Limb (tissue), 2 donors: ENCODE results near the gene SAMM50.

Experiments used
- DNase-seq, 2 donors: peaks; one replicate each; pipeline ENCODE4 v3.0.0-alpha.2; 2016; ENCODE audit errors: extremely low spot score in 2 of 2

Gene SAMM50

GRCh38 chr22:43945632-43946383 is 9.4 kb upstream of the SAMM50 start:
- DNase-seq, result peak; percentile 4 to 66

DNA sequence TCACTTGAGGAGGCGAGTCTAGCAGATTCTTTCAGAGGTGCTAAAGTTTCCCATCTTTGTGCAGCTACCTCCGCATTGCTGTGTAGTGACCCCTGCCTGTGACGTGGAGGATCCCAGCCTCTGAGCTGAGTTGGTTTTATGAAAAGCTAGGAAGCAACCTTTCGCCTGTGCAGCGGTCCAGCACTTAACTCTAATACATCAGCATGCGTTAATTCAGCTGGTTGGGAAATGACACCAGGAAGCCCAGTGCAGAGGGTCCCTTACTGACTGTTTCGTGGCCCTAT is 8.9 kb upstream of the SAMM50 start:
- DNase-seq, result no peak

- DNase-seq, result no peak
Observed at GRCh38 chr22:43948836-43949406, 6.3 kb upstream of the SAMM50 start.

DNA sequence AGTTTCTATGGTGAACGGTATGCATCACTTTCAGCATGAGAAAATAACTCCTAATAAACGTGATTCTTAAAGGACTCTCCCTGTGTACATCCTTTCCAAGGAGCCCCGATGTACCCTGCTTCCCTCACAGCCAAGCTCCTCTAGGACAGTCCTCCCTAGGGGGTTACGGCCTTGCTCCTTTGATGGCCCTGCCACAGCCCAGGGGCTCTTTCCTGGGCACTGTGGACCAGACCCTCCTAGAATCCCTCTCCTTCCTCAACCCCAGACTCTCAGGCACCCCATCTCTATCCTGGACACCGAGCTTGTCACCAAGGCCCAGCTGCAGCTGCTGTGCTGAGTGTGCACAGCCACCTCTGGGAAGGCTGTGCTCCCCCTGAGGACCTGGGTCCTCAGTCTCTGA is 3.9 kb upstream of the SAMM50 start:
- DNase-seq, result no peak

GRCh38 chr22:43951966-43952365 is 3.3 kb upstream of the SAMM50 start:
- DNase-seq, result no peak

DNA sequence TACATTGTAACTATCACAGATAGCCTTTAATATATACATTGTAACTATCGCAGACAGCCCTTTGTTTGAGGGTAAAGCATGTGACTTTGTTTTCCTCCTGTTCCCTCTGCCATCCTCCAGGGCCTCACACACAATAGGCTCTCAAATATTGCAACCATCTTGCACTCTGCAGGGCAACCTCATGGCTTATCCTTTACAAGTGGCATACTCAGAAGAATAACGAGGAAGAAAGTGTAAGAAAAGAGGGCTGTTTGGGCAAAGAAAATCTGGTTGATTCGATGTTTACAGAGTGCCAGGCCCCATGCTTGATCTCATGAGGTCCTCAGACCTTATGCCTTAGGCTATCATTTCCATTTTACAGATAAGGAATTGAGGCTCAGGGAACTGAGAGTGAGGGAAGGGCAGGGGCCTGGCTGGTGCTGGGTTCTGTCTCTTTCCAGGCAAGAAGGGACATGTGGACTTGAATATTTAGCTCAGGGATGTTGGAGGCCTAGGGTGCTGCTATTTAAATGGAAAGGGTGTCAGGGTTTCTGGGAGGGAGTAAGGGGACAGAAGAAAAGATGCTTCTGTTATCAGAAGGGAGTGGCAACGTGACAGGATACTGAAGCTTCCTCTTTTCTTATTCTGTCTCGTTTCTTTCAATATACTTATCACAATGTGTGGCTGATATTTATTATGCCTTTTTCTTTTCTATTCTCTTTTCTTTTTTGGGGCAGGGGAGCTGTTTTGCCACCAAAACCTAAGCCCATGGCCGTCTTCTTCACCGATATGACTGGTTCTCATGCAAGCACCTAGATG is 1.1 kb upstream of the SAMM50 start:
- DNase-seq, result no peak

- peak in 1 of 2 donors; percentile 1 for DNase-seq
Observed at GRCh38 chr22:43955883-43956782, 891 bp downstream of the SAMM50 start.

GRCh38 chr22:43956805-43957463 is 1.7 kb downstream of the SAMM50 start:
- no peak for DNase-seq

DNA sequence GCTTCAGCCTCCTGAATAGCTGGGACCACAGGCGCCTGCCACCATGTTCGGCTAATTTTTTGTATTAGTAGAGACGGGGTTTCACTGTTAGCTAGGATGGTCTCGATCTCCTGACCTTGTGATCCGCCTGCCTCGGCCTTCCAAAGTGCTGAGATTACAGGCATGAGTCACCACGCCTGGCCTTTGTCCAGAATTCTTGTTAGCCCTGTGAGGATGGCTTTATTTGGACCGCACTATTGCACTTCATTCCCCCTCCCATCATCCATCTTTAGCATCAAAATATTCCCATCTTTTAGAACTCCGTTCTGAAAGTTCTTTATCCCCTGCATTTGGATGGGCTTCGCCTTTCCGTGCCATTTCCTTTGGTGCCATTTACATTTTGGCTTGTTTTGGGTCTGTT is 2.6 kb downstream of the SAMM50 start:
- DNase-seq, result no peak

DNA sequence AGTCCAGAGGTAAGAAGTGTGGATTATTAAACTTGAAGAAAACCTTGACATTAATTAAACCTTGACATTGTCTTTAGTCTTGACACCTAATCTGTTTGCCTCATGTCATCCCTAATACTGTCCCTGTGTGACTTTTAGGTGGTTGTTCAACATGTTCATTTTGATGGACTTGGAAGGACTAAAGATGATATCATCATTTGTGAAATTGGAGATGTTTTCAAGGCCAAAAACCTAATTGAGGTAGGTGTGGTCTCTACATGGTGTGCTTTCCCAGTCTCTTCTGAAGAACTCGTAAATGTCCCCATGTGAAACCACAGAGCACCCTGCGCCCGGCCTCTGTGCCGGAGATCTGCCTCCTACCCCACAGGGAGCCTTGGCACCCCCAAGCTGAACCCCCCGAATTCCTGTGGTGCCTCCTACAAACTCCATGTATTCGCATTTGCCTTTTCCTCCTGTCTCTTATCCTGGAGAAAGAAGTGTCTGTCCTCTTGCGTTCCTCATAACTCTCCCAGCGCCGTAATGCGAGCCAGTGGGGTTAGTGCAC is 9.1 kb downstream of the SAMM50 start:
- DNase-seq, result no peak

GRCh38 chr22:43967069-43967468 is 11.8 kb downstream of the SAMM50 start:
- no peak for DNase-seq

DNA sequence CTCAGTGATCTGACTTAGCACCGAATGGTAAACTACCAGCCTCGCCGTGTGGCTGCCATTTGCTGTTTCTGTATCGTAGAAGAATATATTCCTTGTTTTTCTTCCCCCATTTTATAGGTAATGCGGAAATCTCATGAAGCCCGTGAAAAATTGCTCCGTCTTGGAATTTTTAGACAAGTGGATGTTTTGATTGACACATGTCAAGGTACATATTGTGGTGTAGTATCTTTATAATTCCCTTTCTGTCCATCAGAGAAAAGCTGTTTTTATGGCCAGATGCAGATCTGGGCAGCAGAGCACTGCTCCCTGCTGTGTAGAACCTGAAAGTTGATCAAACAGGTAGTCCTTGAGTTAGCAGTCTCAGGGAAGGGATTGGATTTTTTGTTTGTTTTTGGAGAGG is 13.4 kb downstream of the SAMM50 start:
- DNase-seq, result no peak

DNA sequence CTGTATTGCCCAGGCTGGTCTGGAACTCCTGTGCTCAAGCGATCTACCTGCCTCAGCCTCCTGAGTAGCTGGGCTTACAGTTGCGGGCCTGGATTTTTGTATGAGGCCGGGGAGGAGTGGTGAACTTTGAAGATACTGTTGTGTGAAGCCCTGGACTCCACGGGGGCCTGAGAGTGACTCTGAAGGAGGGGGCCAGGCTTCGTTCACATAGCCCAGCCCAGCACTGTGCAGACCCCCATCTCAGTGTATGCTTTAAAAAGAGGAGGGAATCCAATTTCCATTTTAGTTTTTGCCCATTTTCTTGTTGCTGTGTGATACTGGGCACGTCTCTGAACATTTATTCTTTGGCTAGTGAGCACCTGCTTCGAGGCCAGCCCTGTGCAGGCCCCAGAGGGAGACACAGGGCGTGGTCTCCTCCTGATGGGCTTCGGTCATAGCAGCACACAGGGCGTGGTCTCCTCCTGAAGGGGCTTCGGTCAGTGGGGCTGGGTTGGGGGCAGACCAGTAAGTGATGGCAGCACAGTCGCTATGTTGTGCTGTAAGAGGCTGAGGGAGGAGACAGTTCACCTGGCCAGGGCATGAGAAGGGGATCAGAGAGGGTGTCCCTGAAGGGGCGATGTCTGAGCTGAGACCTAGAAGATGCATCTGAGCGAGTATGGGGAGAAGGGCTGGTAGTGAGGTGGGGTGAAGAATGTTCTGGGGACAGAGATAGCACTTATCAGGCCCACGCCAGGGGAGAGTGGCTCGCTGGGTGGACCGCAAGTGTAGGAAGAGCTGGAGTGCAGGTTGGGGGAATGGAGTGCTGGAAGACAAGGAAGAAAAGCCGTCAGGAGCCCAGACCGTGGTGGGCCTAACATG is 14.0 kb downstream of the SAMM50 start:
- no peak for DNase-seq

DNA sequence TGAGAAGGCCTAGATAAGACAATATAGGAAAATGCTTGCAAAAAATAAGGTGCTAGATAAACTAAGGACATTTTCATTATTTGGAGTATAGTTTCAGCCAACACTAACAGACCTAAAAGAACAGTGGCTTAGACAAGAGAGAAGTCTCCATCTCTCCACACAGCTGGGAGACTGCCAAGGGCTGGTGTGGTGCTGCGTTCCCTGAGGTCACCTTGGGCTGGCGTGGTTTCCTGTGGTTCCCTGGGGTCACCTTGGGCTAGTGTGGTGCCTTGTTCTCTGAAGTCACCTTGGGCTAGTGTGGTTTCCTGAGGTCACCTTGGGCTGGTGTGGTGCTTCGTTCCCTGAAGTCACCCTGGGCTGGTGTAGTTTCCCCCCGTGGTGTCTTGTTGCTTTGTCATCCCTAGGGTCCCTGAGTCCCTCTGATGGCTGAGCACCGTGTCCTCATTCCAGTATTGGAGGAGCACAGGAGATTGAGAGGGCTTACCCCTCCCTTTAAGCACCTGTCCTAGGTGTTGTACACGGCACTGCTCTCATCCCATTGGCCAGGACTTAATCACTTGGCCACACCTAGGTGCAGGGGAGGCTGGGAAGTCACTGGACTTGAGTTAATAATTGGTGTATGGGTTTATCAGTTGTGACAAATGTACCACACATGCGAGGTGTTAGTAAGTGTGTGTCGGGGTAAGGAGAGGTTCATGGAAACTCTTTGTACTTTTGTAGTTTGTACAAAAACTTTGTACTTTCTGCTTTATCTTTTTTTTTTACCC is 14.9 kb downstream of the SAMM50 start:
- no peak for DNase-seq

DNA sequence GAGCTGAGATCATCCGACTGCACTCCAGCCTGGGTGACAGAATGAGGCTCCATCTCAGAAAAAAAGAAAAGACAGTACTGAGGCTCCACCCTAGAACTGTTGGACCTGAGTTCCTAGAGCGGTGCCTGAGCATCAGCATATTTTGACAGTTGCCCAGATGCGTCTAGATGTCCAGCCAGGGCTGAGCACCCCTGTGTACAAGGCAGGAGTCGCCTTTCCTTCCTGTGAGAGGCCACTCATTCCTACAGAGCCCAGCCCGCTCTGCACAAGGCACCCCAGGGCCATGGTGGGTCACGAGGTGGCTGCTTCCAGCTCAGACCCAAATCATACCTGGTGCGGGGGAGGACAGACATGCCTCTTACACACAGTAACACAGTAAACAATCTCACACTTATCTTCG is 15.9 kb downstream of the SAMM50 start:
- DNase-seq, result no peak

GRCh38 chr22:43972931-43973462 is 17.8 kb downstream of the SAMM50 start:
- DNase-seq, result no peak

DNA sequence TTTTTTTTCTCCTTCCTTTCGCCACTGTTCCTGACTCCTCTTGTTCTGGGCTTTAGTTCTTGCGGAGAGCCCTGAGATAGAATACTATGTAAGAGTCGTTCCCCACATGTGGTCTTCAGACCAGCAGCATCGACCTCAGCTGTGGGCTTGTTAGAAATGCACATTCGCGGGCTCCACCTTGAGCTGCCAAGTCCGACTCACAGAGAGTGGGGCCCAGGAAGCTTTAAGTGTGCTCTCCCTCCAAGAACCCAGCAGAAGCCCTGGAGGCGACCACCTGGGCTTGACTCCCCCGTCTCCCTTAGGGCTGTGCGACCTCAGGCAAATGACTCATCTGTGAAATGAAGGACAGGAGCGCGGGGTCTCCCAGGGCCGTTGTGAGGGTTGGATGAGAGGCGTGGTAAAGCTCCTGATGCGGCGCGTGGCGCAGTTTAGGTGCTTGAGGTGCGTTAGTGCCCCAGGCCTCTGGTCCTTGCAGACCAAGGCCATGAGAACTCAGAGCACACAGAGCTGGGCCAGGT is 18.8 kb downstream of the SAMM50 start:
- DNase-seq, result no peak

GRCh38 chr22:43975041-43975440 is 19.8 kb downstream of the SAMM50 start:
- DNase-seq, result no peak
